Esophagus mucosa (tissue), 1 donor: ENCODE results near the gene BNC2. TPM values are rescaled to one million over a fixed set of nuclear protein-coding genes. Genes with fewer than 3 reads are reported as not detected.
A peak's percentile ranks its signal among the peaks of the same experiment; 100 is the strongest.

Experiments
- ATAC-seq: fragments of 200-7000 bp; cut with Tn5 transposase; one replicate; pipeline ENCODE4 v1.9.1; 2020
- total RNA-seq: library from RNA; stranded (reverse); gene quantifications from one replicate; pipeline ENCODE4 v1.2.4, GENCODE V29; 2023
- donor health status: DM: yes; HTN: yes; CAD: no.

The BNC2 gene
- total RNA-seq, 1 donor from 2014 or later = 3.7 TPM

DNA sequence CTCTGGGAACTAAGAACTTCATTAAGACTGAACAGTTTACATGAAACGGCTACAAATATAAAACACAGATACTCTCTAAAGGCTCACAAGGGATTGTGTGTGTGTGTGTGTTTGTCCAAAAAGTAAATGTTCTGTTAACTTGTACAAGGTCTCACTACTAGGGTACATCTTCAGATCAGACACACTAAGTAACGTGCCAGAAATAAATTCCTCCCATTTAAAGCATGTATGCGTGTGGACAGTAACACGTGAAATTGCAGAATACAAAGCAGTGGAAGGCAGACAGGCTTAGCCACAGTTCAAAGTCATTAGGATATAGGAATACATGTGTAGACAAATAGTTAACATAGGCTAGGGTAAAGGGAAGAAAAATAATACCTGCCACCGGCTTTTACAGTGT, 1.8 kb downstream of the BNC2 start:
- ATAC-seq = no peak

DNA sequence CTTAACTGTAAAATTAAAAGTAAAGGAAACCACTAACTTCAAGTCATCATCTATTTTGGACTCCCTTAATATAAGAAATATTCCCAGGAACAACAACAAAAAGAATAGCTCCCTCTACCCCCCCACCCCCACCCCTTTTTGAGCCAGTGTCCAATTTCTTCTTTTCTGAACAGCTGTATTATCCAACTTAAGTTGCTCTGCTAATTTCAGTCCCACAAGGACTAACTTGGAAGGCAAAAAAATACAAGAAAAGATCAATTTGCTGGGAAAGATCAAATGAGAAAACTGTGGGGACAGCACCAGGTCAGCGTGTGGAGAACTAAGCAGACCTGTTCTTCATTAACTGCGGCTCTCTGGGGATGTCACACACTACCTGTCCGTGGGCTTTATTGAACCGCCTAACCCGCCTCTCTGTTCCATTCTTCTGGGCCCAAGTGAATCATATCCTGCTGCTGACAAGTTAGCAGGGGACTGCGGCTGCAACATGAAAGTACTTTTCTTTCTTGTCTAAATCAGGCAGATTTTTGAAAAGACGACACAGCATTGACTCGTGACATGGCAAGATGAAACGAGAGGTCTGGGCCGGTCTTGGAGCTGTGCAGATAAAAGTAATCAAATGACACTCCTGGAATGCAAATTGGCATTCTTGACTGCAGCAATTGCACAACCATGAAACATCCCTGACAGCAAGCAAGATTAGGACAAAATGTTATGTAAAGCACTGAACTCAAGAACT, 2.7 kb downstream of the BNC2 start:
- peak; percentile 40 for ATAC-seq

DNA sequence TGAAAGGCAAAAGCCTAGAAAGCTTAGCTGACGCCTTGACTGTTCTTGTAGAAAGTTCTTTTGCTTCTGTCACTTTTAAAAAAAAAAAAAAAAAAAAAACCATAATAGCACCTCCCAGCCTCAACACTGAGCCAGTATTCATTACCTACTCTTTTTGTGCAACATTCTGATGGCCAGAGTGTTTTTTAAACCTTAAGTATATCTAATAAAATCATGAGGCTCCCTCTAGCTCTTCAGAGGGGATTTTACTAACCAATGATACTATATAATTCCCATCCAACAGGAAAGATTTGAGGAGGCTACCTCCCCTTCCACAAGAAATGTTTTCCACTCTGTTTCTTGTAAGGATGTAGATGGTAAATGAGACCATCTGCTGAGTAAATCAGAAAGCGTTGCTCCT, 3.9 kb downstream of the BNC2 start:
- no peak for ATAC-seq

DNA sequence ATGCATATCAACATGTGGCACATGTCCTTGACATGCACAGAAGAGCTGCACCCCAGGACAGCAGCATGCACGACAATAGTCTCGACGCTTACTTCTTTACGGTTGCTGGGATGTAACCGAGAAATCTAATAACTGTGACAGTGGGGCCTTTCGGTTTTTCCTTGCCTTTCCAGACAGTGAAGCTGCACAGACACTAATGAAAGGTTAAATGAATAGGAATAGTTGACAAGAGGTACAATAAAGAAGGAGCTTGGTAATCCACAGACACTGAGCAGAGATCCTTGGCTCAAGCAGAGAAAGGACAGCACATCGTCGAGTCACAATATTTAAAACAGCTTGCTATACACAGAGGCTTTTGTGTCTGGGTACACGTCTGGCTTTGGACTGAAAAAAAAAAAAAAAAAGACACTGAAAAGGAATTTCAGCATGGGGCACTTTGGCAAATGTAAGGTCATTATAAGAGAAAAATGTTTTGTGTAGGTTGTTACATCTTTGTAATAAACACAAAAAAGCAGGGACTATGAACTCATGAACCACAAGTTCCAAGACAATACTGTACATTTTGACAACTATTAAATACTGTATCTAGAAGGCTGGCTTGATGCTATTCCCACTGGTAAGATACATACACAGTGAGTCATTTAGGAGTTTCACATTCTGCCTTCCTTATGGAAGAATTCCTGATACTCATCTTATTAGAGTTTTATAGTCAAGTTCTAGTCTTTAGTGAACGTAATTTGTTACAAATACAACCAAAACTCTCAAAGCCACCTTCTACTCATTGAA, 5.6 kb downstream of the BNC2 start:
- no peak for ATAC-seq

DNA sequence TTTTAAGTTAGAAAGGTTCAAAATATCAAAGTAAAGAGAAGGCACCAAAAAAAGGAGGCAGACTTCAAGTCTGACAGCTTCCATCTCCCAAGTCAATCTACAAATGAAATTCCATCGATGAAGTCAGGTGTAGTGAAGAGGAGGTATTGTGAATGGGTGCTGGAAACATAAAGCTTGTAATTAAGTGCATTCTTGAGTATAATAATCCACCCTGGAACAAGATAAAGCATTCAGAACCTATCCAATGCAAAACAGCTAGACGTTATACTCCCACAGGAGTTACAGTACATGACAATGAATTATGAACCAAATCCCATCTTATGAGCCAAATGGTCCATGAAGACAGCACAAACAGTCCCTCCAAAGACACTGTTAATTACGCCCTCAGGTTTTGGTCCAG, 22.3 kb downstream of the BNC2 start:
- ATAC-seq = no peak

DNA sequence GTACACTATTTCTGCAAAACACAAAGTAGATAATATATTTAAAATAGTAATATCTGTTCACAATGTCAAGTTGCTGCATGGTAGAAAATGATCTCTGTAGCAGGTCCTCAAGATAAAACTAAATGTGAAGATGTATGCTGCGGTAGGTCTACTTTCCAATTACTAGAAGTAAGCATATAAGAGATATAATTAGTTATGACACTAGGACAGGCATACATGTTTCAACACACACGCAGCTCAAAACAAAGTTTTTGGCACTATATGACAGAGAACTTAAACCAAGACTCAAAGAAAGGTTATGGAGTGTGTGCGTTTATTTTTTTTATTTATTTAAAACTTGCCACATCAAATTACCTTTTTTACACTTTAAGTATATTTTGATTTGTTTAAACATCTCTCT, 23.5 kb downstream of the BNC2 start:
- ATAC-seq = no peak

DNA sequence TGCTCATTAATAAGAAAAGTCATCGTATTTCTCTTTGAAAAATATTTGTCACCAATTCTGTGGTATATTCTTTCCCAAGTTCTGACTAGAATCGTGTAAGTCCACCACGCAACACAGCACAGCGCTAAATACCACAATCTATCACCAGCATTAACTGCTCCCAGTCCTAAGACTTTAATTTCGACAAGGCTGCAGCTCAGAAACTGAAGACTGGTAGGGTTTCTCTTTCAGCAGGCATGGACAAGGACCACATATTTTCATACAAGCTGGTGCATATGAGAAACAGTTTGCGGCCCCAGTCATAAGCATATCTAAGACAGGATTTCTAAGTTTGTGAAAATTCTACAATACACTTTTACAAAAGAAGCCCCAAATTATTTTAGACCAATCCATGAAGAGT, 24.1 kb downstream of the BNC2 start:
- no peak for ATAC-seq

DNA sequence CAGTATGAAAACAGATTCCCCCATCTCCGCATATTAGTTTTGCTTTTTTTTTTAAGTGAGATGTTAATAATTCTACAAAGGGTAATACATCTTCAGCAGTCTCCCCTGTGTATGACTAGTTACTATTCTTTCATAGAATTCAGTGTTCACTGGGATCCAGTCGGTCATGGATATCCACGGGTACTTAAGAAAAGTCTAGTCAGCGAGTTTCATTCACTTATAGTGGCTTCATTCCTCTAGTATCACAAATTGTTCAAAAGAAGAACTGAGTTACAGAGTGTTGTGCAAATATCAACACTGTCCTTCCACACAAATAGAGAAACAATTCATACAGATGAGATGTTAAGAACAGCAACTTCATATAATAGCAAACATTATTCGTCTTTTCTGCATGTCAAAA, 35.7 kb downstream of the BNC2 start:
- ATAC-seq = no peak

DNA sequence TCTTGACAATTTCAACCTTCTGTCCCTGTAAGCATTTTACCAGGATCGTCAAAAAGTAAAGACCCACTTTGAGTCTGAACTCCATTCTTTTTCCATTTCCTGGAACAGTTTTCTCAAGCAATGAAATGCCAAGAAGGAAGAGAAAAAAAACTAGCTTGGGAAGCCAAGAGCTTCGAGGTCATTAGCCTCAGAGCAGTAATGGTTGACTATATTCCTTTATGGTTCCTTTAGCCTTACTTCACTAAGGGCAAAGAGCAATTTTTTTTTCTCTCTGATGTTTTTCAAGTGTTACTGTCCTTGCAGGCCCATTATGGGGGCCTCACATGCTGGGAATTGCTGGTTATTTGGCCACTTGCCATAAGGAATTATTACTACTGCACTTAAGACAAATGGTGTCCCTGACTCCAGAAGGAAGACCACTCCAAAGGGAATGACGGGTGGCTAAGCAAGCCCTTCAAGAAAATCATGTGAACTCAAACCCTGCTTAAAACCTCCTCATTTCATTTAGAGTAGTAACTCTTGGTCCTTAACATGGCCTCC, 37.1 kb downstream of the BNC2 start:
- no peak for ATAC-seq

DNA sequence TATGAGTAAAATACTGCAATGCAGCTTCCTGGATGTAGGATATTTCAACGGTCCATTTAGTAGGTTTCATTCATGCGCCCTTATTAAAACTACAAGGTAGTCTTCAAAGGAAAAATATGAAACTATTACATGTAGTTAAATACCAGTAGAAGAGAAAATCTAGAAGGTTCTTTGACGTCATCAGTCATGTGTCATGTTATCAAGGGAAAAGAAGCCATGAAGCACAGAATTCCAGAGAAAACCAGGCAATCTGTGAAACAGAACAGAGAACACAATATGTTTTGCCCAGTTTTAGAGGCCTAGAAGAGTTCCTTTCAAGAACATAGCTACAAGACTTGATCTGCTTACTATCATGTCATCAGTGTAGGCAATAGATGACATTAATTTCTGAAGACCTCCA, 38.4 kb downstream of the BNC2 start:
- ATAC-seq = no peak

DNA sequence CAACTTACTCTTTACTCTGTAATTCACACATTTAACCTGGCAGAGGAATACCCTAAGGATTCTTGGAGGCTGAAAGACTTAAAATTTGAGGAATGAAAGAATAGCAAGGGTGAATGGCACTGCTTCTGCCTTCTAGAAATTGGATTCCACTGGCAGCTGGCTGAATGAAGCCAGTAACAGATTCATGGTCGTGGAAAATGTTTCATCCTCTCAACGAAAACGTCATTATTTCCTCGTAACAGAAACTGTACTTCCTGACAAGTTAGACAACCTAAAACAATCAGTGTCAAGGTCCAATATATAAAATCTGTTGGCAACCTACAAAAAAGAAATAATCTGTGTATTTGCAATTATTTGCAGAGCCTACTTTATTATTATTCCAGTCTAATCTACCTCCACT, 39.7 kb downstream of the BNC2 start:
- no peak for ATAC-seq

DNA sequence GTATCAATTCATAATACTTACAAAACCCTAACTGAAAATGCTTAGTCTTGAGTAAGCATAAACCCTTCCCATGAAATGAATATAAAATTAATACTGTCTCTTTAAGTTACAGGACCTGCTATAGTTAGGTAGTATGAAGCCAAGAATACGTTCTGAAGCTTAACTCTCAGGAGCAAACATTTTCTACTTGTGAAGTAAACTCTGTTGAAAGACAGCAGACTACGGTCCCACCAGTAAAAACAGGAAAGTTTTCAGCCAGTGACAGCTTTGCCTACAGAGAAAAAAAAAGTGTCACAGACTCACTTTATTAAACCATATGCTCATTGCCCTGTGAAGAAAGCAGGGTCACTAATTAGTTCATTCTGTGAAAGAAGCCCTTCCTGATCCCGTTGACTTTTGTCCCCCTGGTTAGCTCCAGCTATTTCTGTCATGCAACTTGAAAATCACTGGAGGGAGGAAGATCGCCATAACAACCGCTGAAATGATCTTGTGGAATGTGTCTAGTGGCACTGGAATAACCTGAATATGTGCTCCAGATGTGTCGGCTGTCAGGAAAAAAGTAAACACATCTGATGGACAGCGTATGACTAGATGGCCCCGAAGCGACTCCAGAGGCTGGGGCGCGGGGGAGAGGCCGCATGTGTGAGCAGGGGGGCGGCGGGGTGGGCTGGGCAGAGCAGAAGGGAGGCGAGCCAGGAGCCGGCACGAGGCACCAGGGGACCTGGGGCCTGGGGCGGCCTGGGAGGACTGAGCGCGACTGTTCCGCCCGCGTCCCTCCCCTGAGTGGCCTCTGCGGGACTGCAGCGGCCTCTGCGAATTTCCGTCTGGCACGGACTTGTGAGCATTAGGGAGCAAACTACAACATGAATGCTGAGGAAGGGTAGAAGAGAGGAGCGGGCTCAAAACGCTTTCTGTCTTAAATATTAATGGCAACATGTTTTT, 41.9 kb downstream of the BNC2 start:
- ATAC-seq = peak; percentile 48

DNA sequence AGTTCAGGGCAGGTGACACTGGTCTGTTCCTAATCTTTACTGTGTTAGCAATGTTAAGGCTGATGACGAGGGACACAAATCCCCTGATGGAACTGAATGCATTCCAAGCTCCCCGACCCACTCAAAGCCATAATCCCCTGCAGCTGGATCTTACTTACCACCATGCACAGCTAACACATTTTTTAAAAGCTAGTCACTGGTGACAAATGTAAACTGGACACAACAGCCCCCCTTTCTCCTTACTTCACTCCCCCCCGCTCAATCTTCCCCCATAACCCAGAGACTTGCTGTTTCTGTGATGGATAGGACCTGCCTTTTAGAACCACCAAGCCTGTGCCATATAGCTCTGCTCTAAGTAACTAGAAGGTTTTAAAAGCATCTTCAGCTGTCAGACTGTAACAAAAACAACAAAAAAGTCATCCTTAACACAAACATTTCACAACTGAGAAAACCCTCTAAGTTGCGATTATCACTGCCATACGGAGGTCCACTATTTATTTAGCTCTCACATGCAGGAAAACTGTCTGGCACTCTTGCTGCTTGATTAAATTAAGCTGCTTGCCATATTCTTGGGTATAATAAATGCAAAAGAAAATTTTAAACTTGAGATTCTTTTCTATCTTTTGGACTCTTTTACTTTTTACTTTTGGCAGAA, 44.4 kb downstream of the BNC2 start:
- ATAC-seq = no peak

DNA sequence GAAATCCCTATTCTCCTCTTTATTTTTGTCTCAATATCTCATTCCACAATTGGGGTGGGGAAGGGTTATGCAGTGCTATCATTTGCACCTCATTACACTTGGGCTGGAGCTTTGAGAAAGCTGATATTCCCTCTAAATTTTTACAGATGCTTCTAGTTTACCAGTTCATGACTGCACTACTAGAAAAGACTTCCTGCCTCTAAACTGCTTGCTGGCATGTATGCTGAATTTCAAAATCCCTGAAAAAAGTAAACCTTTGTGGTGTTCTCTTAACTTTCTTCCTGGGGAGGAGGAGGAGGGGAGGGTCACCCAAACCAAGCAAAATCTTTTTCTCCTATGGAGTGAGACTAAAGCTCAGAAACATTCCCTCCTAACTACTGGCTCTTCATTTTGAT, 45.1 kb downstream of the BNC2 start:
- ATAC-seq = no peak

DNA sequence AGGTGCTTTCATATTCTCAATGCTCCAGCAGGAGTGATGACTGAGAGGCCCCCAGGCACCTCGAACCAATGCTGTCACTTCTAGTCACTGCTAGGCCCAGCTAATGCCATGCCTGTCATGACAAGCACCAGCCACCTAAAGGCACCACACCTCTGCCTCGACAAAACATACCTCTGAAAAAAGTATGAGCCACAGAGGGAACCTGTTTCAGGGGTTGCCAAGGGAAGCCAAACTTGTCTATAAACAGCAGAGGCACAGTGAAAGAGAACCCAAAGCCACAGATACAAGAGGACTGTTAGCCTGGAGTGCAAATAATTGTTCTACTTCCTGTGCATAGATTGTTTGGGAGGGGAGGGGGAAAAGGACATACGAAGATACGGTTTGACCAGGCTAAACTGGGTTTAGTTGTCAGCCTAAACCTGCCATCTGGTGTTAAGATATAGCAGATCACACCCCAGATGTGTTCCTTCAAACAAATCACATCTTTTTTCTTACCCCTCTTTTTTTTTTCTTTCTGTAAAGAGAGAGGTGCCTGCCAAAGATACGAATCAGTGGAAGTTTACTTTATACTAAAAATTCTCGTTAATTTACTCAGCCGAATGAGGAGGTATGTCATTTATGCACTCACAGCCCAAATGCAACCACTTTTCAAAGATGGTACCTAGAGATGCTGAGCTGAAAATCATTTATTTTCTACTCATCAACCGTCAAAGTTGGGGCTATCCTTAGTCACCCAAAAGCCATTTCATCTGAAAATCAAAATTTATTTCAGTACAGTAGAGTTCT, 45.7 kb downstream of the BNC2 start:
- ATAC-seq = peak; percentile 99

DNA sequence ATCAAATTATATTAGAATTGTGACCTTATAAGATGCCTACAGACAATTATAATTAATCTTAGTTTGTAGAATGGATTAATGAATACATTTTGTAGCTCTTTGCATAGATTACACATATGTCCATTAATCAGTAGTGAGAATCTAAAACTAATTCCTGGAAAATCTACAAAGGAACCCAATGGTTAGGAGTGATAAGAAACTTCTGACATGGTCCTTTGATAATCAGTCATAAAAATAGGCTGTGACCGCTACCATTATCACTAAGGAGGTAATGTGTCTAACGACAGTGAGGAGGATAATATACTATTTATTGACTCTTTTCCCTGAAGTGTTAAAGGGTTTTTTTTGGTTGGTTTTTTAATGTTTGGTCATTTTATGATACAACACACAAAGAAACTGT, 46.6 kb downstream of the BNC2 start:
- no peak for ATAC-seq

DNA sequence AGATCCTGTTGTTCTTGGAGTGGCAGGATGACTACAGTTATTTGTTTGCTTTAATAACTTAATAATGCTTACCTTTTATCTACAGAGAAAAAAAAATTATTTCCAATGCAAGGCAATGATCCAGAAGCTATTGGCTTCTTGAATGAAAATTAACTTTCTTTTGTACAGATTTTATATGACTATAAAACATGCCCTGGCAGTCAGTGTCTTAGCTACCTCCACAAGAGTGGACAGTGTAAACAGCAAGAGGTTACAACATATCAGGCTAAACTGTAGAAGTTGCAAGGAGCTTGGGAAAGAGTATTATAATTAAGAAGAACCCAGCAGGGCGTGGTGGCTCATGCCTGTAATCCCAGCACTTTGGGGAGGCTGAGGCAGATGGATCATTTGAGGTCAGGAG, 49.1 kb downstream of the BNC2 start:
- no peak for ATAC-seq

DNA sequence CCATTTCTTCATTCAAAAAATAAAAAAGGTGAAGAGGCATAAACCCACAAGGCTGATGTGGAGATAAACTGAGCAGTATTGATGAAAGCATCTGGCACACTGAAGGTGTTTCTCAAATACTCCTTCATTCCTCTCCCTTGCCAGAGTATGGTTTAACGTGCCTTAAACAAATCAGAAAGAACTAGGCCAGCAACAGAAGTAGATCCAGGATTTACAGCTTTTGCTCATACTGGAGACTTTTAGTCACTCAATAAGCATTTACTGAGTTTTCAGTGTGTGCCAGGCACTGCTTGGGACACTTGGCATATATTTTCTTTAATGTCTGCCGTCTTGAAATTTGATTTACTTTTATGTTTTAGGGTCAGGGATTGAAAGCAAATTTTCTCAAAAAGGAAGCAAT, 53.0 kb downstream of the BNC2 start:
- ATAC-seq = no peak

DNA sequence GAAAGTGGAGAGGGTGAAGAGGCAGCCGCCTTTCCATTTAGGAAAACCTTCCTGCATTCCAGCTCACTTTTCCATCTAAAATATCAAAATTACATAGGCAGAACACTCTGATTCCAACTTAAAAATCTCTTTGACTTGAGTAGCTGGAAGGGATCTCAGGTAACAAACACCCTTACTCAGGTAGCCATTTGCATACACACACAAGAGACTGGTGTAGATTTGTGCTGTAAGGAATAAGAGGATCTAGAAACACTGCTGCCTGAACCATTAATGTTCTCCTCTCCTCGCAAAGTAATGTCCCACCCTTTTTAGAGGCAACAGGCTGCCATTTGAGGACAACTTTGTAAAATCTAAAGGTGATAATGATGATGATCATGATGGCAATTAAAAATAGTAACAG, 53.5 kb downstream of the BNC2 start:
- ATAC-seq = no peak

DNA sequence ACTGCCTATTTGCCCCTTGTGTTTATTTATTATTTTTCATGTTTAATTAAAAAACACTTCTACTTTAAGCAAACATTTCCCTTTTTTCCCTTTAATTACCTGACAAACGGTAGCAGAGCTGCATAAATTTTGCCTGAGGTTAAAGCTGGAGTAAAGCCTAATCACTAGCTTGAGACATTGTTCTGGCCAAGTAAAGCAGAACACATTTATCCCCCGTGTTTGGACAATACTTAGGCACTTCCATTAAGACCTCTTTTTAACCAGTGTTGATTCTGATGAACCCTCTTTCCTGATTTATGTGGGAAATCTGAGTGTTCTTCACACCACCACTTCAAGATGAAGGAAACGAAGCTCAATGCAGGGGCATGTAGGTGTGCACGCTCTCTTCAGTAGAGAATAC, 54.5 kb downstream of the BNC2 start:
- ATAC-seq = no peak

DNA sequence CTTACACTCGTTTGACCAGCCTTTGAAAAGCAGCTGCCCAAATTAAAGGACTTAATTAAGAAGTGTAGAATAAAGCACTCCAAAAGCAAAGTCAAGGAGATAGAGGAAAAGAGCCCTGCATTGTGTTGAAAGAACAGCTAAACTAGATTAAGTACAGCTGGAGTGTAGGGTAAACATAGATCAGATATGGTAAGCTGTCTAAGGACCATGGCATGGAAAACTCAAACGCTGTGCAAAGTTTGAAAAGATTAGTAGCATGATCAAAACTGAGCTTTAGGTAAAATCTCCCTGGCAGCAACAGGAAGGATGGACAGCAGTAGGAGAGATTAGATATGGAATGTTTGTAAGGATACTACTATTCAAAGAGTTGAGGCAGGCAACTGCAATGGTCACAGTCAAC, 55.4 kb downstream of the BNC2 start:
- ATAC-seq = no peak

DNA sequence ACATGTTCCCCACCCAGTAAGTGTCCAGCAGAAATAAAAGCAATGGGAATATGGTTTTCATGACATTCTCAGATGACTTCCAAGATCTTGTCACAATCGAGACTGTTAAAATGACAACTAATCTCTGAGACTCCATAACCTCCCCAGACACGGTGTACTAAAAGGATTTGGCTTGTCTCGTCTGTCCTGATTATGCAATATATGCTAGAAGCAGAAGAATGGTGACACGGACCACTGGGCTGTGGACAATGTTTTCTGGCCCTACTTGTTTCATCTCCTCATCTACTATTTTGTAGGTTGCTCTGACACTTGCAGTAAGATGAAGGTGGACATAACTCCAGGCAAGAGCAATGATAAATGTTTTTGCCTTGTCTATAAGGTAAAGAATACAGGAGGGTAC, 56.6 kb downstream of the BNC2 start:
- ATAC-seq = no peak
